H1 (cell line): ENCODE data around the gene ACTL7A. TPM values are rescaled to one million over a fixed set of nuclear protein-coding genes. Genes with fewer than 3 reads are reported as not detected.

Experiments
- BCL11A ChIP-seq, 2 experiments: IDR thresholded peaks; one replicate each; pipeline ENCODE4 v1.6.1; 2011; ENCODE audit warnings: low read depth in 2 of 2, low read length in 2 of 2, mild to moderate bottlenecking in 2 of 2
- JUND ChIP-seq: IDR thresholded peaks from 2 replicates; pipeline ENCODE4 v1.6.1; 2011; ENCODE audit warnings: mild to moderate bottlenecking, improper control_type of control experiment, low read length
- RBBP5 ChIP-seq: IDR thresholded peaks from 2 replicates; pipeline ENCODE4 v1.7.1; 2012; ENCODE audit warnings: low read depth, mild to moderate bottlenecking, inconsistent platforms, low read length, moderate library complexity, borderline replicate concordance
- SP2 ChIP-seq: IDR thresholded peaks from 2 replicates; pipeline ENCODE4 v1.6.1; 2012; ENCODE audit warnings: mild to moderate bottlenecking, low read length, inconsistent platforms
- polyA plus RNA-seq, 7 experiments: library from polyadenylated mRNA; depleted of rRNA in 3 of 7; stranded (reverse) in 5 of 7; unstranded in 2 of 7; fragments of >200 nt in 5 of 7; fragments of 200-250 nt in 2 of 7; gene quantifications; 1 replicate in 5 of 7; 2 replicates in 1 of 7; 4 replicates in 1 of 7; pipeline versions ENCODE4 v1.2.1 to v1.2.3, GENCODE V29; 2011 to 2013; ENCODE audit warnings: missing spikeins in 2 of 7, mixed read lengths in 2 of 7
- total RNA-seq: library from RNA; stranded (reverse); fragmentation: NEBNext Ultra II Directional; extraction: Animal tissue kit (Norgen Biotek cat#: 25700); gene quantifications from 2 replicates; pipeline ENCODE4 v1.2.1, GENCODE V29; 2021

Gene ACTL7A
- total and polyA plus RNA-seq, 2 of the 8 experiments (the other 6 are each of a cell fraction or from before 2014, with no cell fraction given): not detected

DNA sequence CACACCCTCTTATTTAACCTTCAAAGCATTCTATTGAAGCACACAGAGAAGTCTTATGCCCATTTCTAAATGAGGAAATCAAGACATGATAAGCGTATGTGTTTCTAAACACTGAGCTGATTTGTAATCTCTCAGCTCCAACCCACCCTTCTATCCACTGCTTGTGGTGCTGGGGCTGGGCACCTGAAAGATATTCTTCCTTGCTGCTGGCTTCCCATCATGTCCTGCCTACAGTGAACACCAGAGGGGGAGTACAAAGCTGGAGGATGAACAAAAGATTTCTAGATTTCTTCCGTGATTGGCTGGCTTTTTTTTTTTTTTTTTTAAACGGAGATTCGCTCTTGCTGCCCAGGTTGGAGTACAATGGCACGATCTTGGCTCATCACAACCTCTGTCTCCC is 14.4 kb downstream of the ACTL7A start (continued):
- no peak for TF ChIP-seq BCL11A (IDR thresholded peaks at IDR 0.05; ENCODE audit: low read depth in 2 of 2, low read length in 2 of 2)
- TF ChIP-seq JUND: no peak
- no peak for TF ChIP-seq SP2
- no peak for TF ChIP-seq RBBP5
